GM12878 (cell line): Measurements from ENCODE around the gene MRPS14. TPM values are rescaled to one million over a fixed set of nuclear protein-coding genes. Genes with fewer than 3 reads are reported as not detected.

Source experiments
- BMI1 ChIP-seq: fragments of 450-650 bp; IDR thresholded peaks from 2 replicates; pipeline ENCODE4 v1.6.1; 2016; ENCODE audit warnings: mild to moderate bottlenecking, moderate library complexity, borderline replicate concordance
- DPF2 ChIP-seq: fragments of 450-650 bp; IDR thresholded peaks from 2 replicates; pipeline ENCODE4 v1.6.1; 2017; ENCODE audit warnings: mild to moderate bottlenecking
- GABPA ChIP-seq: IDR thresholded peaks from 2 replicates; pipeline ENCODE4 v1.6.1; 2014; ENCODE audit warnings: antibody characterized with exemption, low read depth, mild to moderate bottlenecking, inconsistent platforms
- IKZF1 ChIP-seq: fragments of 450-650 bp; conservative IDR thresholded peaks from 2 replicates; pipeline ENCODE4 v1.6.1; 2017; ENCODE audit warnings: antibody characterized with exemption, mild to moderate bottlenecking
- IRF4 ChIP-seq: IDR thresholded peaks from 2 replicates; pipeline ENCODE4 v1.6.1; 2011; ENCODE audit warnings: low read depth, low read length
- LARP7 ChIP-seq: fragments of 450-650 bp; IDR thresholded peaks from 2 replicates; pipeline ENCODE4 v1.6.1; 2017; ENCODE audit warnings: mild to moderate bottlenecking
- MTA2 ChIP-seq: fragments of 450-650 bp; IDR thresholded peaks from 2 replicates; pipeline ENCODE4 v1.6.1; 2016; ENCODE audit warnings: low read depth, mild to moderate bottlenecking, moderate library complexity
- NFXL1 ChIP-seq: fragments of 450-650 bp; IDR thresholded peaks from 2 replicates; pipeline ENCODE4 v1.6.1; 2017; ENCODE audit warnings: antibody characterized with exemption, mild to moderate bottlenecking, borderline replicate concordance
- PAX8 ChIP-seq: fragments of 450-650 bp; IDR thresholded peaks from 2 replicates; pipeline ENCODE4 v1.6.1; 2017; ENCODE audit warnings: mild to moderate bottlenecking, moderate library complexity
- POLR2AphosphoS2 ChIP-seq: IDR thresholded peaks from 2 replicates; pipeline ENCODE4 v1.6.1; 2011; ENCODE audit warnings: low read depth, mild to moderate bottlenecking, low read length, improper control_type of control experiment, moderate library complexity
- RB1 ChIP-seq: fragments of 450-650 bp; formaldehyde crosslinking; IDR thresholded peaks from 2 replicates; pipeline ENCODE4 v1.6.1; 2017; ENCODE audit warnings: mild to moderate bottlenecking, borderline replicate concordance
- REST ChIP-seq: IDR thresholded peaks from 2 replicates; pipeline ENCODE4 v1.6.1; 2012; ENCODE audit warnings: mild to moderate bottlenecking, low read depth, low read length
- RUNX3 ChIP-seq: IDR thresholded peaks from 2 replicates; pipeline ENCODE4 v1.6.1; 2012; ENCODE audit warnings: low read length, inconsistent platforms
- SIX5 ChIP-seq: IDR thresholded peaks from 2 replicates; pipeline ENCODE4 v1.6.1; 2011; ENCODE audit warnings: mild to moderate bottlenecking, low read depth, low read length, moderate library complexity; ENCODE audit not compliant: severe bottlenecking
- SKIL ChIP-seq: fragments of 450-650 bp; IDR thresholded peaks from 2 replicates; pipeline ENCODE4 v1.6.1; 2017; ENCODE audit warnings: mild to moderate bottlenecking, low read depth, inconsistent platforms; ENCODE audit not compliant: poor library complexity, severe bottlenecking
- SMARCA5 ChIP-seq: fragments of 450-650 bp; IDR thresholded peaks from 2 replicates; pipeline ENCODE4 v1.6.1; 2017; ENCODE audit warnings: mild to moderate bottlenecking
- TCF7 ChIP-seq: IDR thresholded peaks from 2 replicates; pipeline ENCODE4 v1.6.1; 2014; ENCODE audit warnings: antibody characterized with exemption, borderline replicate concordance
- USF2 ChIP-seq: IDR thresholded peaks from 2 replicates; pipeline ENCODE4 v1.6.1; 2011; ENCODE audit warnings: low read depth, low read length, improper control_type of control experiment, borderline replicate concordance
- ZBTB11 ChIP-seq: fragments of 450-650 bp; formaldehyde crosslinking; IDR thresholded peaks from 2 replicates; pipeline ENCODE4 v1.5.0; 2022; ENCODE audit warnings: mild to moderate bottlenecking, missing genetic modification characterization
- ZNF217 ChIP-seq: fragments of 450-650 bp; IDR thresholded peaks from 2 replicates; pipeline ENCODE4 v1.6.1; 2017; ENCODE audit warnings: antibody characterized with exemption, mild to moderate bottlenecking
- ZNF24 ChIP-seq: fragments of 450-650 bp; IDR thresholded peaks from 2 replicates; pipeline ENCODE4 v1.6.1; 2017; ENCODE audit warnings: antibody characterized with exemption, mild to moderate bottlenecking
- polyA plus RNA-seq, 11 experiments: library from polyadenylated mRNA; depleted of rRNA in 4 of 11; unstranded in 6 of 11; stranded (reverse) in 5 of 11; fragments of >200 nt; fragmentation: Nextera tagmentation in 4 of 11; fragmentation: Illumina TruSeq in 1 of 11; extraction: Ambion mirVana in 4 of 11; extraction: Trizol in 1 of 11; gene quantifications; 1 replicate in 1 of 11; 2 replicates in 10 of 11; pipeline versions ENCODE4 v1.2.1 to v1.2.3, GENCODE V29; 2011 to 2016; ENCODE audit warnings: inconsistent platforms in 2 of 11, missing spikeins in 2 of 11, low read depth in 1 of 11
- total RNA-seq, 4 experiments: library from RNA; depleted of rRNA in 3 of 4; stranded (reverse); fragments of >200 nt in 3 of 4; fragmentation: Illumina TruSeq in 1 of 4; extraction: Trizol in 1 of 4; gene quantifications; 2 replicates each; pipeline versions ENCODE4 v1.2.1 to v1.2.3, GENCODE V29; 2013 to 2021

Gene MRPS14
- total and polyA plus RNA-seq, 10 of the 15 experiments (the other 5 are each of a cell fraction or from before 2014, with no cell fraction given) = 31.1 to 224 (median 50.4) TPM

GRCh38 chr1:174968750-174969244 lies 54.4 kb downstream of the MRPS14 start (continued):
- TF ChIP-seq IRF4 = no peak
- TF ChIP-seq USF2 = no peak
- peak; percentile 99 for TF ChIP-seq SKIL
- no peak for TF ChIP-seq SIX5
- TF ChIP-seq BMI1 = 0 out of 2 replicates have a peak, but pooled peaks have one; percentile 47
- no peak for TF ChIP-seq NFXL1
- 0 out of 2 replicates have a peak, but pooled peaks have one; percentile 32 for TF ChIP-seq TCF7
- TF ChIP-seq MTA2 = peak; percentile 95
- TF ChIP-seq SMARCA5 = 0 out of 2 replicates have a peak, but pooled peaks have one; percentile 50
- no peak for TF ChIP-seq POLR2AphosphoS2
- no peak for TF ChIP-seq REST
- TF ChIP-seq DPF2 = peak; percentile 80
- TF ChIP-seq ZNF24 = peak; percentile 81
- no peak for TF ChIP-seq RB1
- 0 out of 2 replicates have a peak, but pooled peaks have one; percentile 40 for TF ChIP-seq GABPA
- peak; percentile 24; the same call in 1 of the 2 replicates for TF ChIP-seq ZNF217
- TF ChIP-seq ZBTB11 (CRISPR knock-in tag) = no peak
- TF ChIP-seq LARP7 = no peak
- peak; percentile 100 for TF ChIP-seq RUNX3
- no peak for TF ChIP-seq PAX8
- peak; percentile 73 for TF ChIP-seq IKZF1
